ENCODE results near the gene MAP4K5. TPM values are rescaled to one million over a fixed set of nuclear protein-coding genes. Genes with fewer than 3 reads are reported as not detected.

The MAP4K5 gene
- total and polyA plus RNA-seq, 2 of the 4 experiments (the other 2 are of a cell fraction): 33.1 to 46.1 TPM

GRCh38 chr14:50395448-50395847, 136.9 kb downstream of the MAP4K5 start:
- Histone ChIP-seq H2AK5ac (ENCODE audit: low read depth, low read length) (no peak overlapping the region), H2BK15ac (ENCODE audit: low read depth, low read length) (no peak overlapping the region; the same call in 2 of the 3 replicates), H3K4ac (ENCODE audit: low read depth, low read length) (0 out of 2 replicates have a peak overlapping the region, but pooled peaks have one; percentile 26), H3K9me1 (ENCODE audit: insufficient read depth, low read length) (peaks cover 9% of the 10 kb centered on the region; the same call in 1 of the 2 replicates), H3K9me3 (ENCODE audit: control insufficient read depth, insufficient read depth, low read length) (no peaks in the 10 kb centered on the region), H3K4me3 (ENCODE audit: insufficient read depth, low read depth, low read length) (no peak overlapping the region), H2BK120ac (ENCODE audit: low read depth, low read length) (no peak overlapping the region), H3K79me1 (ENCODE audit: low read depth in 1 of 2, low read length in 2 of 2) (peaks cover 0 to 19% of the 10 kb centered on the region in 2 experiments; a peak in 1 of 4 replicates), H2AFZ (replicated peaks; ENCODE audit: low read length, poor library complexity) (no peak overlapping the region), H4K5ac (ENCODE audit: low read depth, low read length) (no peak overlapping the region), H2BK20ac (ENCODE audit: low read depth, low read length) (no peak overlapping the region), H4K8ac (ENCODE audit: low read depth in 2 of 2, low read length in 2 of 2) (no peak overlapping the region; a peak in 2 of 4 replicates), H2AK9ac (replicated peaks; ENCODE audit: low read depth, low read length, poor library complexity) (no peak overlapping the region), H4K91ac (ENCODE audit: insufficient read depth, low read depth, low read length) (0 out of 2 replicates have a peak overlapping the region, but pooled peaks have one; percentile 9), H3K9ac (ENCODE audit: low read depth, low read length) (no peak overlapping the region; the same call in 1 of the 2 replicates), H3K36me3 (ENCODE audit: control insufficient read depth, insufficient read depth, low read length) (no peaks in the 10 kb centered on the region; the same call in 1 of the 2 replicates), H3K4me1 (ENCODE audit: control insufficient read depth, insufficient read depth, low read length) (peaks cover 13% of the 10 kb centered on the region), H4K20me1 (ENCODE audit: insufficient read depth, low read length) (no peaks in the 10 kb centered on the region), H3K56ac (ENCODE audit: extremely low read depth, insufficient read depth, low read length) (no peak overlapping the region), H3K18ac (ENCODE audit: low read depth, low read length) (no peak overlapping the region), H3K23ac (ENCODE audit: low read depth, low read length) (no peak overlapping the region), H3K27ac (ENCODE audit: insufficient read depth, low read length) (no peak overlapping the region), H2BK5ac (ENCODE audit: low read depth, low read length, poor library complexity, severe bottlenecking) (no peak overlapping the region), H3K14ac (replicated peaks; ENCODE audit: low read depth, low read length) (0 out of 2 replicates have a peak overlapping the region, but pooled peaks have one; percentile 14), H3K27me3 (ENCODE audit: control insufficient read depth, insufficient read depth, low read length) (no peaks in the 10 kb centered on the region), H3K4me2 (ENCODE audit: low read depth, low read length) (peak overlapping the region; percentile 49)
- in situ Hi-C loops (cut with MboI; ENCODE audit: low sequenced_read_pairs): no loop called here
- dilution Hi-C loops (cut with HindIII; ENCODE audit: low sequenced_read_pairs, unreplicated experiment): no loop called here
- intact Hi-C loops (cut with micrococcal nuclease): loop anchor here (5.0 kb wide), 1 partner anchor 137 kb away; the partner anchor contains the start of gene MAP4K5
- no CpG with 5 or more reads among the region's 5 CpGs for WGBS, 2 experiments (ENCODE audit: extremely low coverage in 2 of 2, insufficient read length in 1 of 2)
- ChIA-PET CTCF (no interaction called here), POLR2A (ENCODE audit: unreplicated experiment) (interaction anchor here (0.6 kb wide), 1 partner anchor 96 kb away, joined by 8 read pairs; no protein-coding TSS in a partner anchor)
- no peak for ATAC-seq (ENCODE audit: low read depth)
- no peak for DNase-seq
- no TSS peak for BruUV-seq (replicated peaks)
- TF ChIP-seq, protein P1, sequence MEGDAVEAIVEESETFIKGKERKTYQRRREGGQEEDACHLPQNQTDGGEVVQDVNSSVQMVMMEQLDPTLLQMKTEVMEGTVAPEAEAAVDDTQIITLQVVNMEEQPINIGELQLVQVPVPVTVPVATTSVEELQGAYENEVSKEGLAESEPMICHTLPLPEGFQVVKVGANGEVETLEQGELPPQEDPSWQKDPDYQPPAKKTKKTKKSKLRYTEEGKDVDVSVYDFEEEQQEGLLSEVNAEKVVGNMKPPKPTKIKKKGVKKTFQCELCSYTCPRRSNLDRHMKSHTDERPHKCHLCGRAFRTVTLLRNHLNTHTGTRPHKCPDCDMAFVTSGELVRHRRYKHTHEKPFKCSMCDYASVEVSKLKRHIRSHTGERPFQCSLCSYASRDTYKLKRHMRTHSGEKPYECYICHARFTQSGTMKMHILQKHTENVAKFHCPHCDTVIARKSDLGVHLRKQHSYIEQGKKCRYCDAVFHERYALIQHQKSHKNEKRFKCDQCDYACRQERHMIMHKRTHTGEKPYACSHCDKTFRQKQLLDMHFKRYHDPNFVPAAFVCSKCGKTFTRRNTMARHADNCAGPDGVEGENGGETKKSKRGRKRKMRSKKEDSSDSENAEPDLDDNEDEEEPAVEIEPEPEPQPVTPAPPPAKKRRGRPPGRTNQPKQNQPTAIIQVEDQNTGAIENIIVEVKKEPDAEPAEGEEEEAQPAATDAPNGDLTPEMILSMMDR (conservative IDR thresholded peaks at IDR 0.05; ENCODE audit: low read depth, low read length): no peak
- no peak for TF ChIP-seq RAD21 (IDR thresholded peaks at IDR 0.05; ENCODE audit: low read length)
- TF ChIP-seq FOS (IDR thresholded peaks at IDR 0.05; ENCODE audit: low read depth, low read length): no peak
- TF ChIP-seq RCOR1 (IDR thresholded peaks at IDR 0.05; ENCODE audit: insufficient replicate concordance, low read length): no peak
- no peak for TF ChIP-seq SMC3 (IDR thresholded peaks at IDR 0.05; ENCODE audit: low read depth, low read length)
- no peak for TF ChIP-seq NFE2L2 (IDR thresholded peaks at IDR 0.05; ENCODE audit: low read depth, low read length)
- no peak for TF ChIP-seq CEBPB (IDR thresholded peaks at IDR 0.05; ENCODE audit: low read depth, low read length)
- TF ChIP-seq, protein P2, sequence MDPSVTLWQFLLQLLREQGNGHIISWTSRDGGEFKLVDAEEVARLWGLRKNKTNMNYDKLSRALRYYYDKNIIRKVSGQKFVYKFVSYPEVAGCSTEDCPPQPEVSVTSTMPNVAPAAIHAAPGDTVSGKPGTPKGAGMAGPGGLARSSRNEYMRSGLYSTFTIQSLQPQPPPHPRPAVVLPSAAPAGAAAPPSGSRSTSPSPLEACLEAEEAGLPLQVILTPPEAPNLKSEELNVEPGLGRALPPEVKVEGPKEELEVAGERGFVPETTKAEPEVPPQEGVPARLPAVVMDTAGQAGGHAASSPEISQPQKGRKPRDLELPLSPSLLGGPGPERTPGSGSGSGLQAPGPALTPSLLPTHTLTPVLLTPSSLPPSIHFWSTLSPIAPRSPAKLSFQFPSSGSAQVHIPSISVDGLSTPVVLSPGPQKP (IDR thresholded peaks at IDR 0.05; ENCODE audit: borderline replicate concordance, low read depth, low read length): no peak

All from IMR-90 (cell line).